GM19025 (cell line): ENCODE data around the gene TRIM64C.
"Not testable (repeated sequence)": the region's sequence is repeated elsewhere in the genome, so short reads cannot be mapped to it uniquely, and the experiment has no call there.

ENCODE experiments used
- ATAC-seq: cut with Tn5 transposase; IDR thresholded peaks from one replicate; pipeline ENCODE4 v1.9.1; 2021; ENCODE audit warnings: mild to moderate bottlenecking, low read depth, moderate library complexity; ENCODE audit not compliant: unreplicated experiment

TRIM64C gene, protein sequence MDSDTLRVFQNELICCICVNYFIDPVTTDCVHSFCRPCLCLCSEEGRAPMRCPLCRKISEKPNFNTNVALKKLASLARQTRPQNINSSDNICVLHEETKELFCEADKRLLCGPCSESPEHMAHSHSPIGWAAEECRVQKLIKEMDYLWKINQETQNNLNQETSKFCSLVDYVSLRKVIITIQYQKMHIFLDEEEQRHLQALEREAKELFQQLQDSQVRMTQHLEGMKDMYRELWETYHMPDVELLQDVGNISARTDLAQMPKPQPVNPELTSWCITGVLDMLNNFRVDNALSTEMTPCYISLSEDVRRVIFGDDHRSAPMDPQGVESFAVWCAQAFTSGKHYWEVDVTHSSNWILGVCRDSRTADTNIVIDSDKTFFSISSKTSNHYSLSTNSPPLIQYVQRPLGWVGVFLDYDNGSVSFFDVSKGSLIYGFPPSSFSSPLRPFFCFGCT

DNA sequence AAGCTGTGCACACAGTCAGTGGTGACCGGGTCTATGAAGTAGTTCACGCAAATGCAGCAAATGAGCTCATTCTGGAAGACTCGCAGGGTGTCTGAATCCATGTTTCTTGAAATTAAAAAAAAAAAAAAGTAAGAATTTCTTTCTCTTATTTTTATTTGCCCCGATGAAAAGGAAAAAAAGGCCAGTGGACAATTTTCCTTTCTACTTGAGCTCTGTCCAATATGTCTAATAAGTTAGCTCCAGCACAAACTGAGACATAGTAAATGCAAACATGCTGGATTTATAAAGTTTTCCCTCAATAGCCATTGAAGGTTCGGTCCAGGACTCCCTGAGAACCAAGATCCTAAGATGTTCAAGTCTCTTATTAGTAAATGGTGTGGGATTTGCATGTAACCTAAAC lies at the start of gene TRIM64C:
TSS of gene TRIM64C (minus strand) at position 101 of the 400 bp plus-strand sequence. CDS start at position 101, 0 bp downstream.
- ATAC-seq: not testable (repeated sequence)

DNA sequence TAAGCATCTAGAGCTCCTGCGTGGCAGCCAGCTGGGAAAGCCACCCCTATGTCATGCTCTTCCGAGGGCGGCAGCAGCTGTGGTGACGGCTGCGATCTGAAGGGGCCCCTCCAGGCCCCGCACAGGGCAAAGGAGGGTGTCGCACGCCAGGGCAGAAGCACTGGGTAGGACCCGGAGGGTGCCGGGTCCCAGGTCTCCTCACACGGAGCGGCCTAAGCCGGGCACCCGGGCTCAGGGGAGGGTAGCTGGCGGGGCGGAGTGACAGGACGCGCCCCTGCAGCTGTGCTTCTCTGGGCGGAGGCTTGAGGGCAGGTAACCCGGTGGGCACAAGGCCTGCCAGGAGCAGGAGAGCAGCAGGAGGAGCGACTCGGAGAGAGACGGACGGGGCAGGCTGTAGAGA lies 43.4 kb upstream of the TRIM64C start:
- not testable (repeated sequence) for ATAC-seq

DNA sequence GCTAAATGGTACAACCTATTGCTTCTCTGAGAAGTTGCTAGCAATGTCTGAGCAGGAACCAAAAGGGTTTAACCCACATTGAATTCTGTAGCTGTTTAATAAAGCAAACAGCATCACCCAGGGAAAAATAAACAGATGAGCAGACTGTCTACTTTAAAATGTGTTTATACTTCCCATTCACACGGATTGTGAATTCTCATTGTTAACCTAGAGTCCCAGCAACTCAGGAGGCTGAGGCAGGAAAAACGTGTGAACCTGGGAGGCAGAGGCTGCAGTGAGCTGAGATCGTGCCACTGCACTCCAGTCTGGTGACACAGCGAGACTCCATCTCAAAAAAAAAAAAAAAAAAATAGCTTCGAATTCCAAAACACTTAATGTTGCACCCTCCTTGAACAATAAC lies 11.0 kb upstream of the TRIM64C start:
- ATAC-seq: not testable (repeated sequence)

DNA sequence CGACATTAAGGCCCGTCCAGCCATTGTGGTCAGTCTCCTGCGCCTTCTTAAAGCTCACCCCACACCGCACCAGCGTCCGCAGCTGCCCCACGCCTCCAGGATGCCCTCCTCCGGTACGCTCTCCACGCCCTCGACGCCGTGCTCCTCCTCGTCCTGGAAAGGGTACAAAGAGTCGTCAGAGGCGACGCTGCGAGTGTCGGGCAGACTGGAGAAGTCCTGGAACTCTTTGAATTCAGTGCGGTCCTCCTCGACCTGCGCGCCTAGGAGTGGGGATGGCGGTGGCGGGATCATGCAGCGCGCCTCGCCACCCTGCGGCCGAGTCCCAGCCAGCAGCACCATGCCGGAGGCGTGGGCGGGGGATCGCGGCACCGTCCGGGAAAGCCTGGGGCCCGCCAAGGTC lies 9.1 kb downstream of the TRIM64C start:
- not testable (repeated sequence) for ATAC-seq

DNA sequence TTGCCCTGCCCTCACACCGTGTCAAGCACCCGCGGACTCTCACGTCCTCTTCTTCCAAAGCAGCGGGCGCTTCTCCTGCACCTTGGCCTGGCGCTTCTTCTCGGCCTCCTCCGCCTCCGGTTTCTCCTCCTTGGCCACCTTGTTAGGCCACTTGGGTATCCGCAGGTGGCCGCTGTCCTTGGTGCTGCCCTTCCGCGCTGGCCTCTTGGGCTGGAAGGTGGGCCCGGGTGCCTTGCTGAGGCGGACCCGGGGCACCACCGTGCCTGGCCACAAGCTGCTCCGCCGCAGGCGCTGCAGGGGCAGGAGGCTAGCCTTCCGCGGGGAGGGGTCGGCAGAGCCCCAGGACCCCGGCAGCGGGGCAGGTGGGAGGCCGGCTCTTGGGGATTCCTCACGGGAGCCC lies 10.7 kb downstream of the TRIM64C start:
- not testable (repeated sequence) for ATAC-seq

DNA sequence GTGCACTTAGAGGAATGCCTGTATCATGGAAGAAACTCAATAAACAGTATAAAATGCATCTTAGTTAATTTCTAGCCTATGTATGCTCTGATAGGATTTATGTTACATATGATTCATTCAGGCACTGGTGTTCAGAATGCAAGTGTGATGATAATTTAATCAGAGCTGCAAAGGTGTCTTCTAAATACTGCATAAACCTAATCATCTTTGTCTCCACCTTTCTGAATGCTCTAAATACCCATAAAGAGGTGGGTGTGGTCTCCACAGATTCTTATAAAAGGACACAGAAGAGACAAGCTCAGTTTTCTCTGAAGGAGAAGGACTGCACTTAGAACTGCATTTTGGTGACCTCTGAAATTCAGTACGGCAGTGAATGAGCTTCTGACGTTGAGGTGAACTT lies 30.4 kb downstream of the TRIM64C start, which contains the start of gene TRIM49B:
TSS of gene TRIM49B (plus strand) at position 301 of the 400 bp plus-strand sequence. CDS start 2,777 bp downstream, outside the sequence.
- ATAC-seq: not testable (repeated sequence)
